Keratinocyte (primary cell): ENCODE measurements around the gene EPHB3. TPM values are rescaled to one million over a fixed set of nuclear protein-coding genes. Genes with fewer than 3 reads are reported as not detected.

Experiments
- DNase-seq: peaks from one replicate; pipeline ENCODE4 v3.0.0-alpha.2; 2011; ENCODE audit warnings: low read depth, missing footprints, low spot score
- FAIRE-seq: peaks from 2 replicates; lab custom pipeline; 2011; peaks lifted over from hg19 to GRCh38; lab: Jason Lieb, UNC
- H2AFZ ChIP-seq: 2 replicates; pipeline ENCODE4 v1.6.0; 2012; ENCODE audit warnings: low read length, control low read depth, inconsistent platforms; ENCODE audit not compliant: control insufficient read depth
- H3K27ac ChIP-seq: 2 replicates; pipeline ENCODE4 v1.5.1; 2011; ENCODE audit warnings: low read length; ENCODE audit not compliant: control insufficient read depth, insufficient read depth
- H3K27me3 ChIP-seq: 3 replicates; pipeline ENCODE4 v1.6.0; 2011; ENCODE audit warnings: low read length; ENCODE audit not compliant: control insufficient read depth, insufficient read depth; ENCODE audit errors: extremely low read depth
- H3K36me3 ChIP-seq, 2 experiments: 2 replicates in 1 of 2; 3 replicates in 1 of 2; pipeline ENCODE4 v1.5.1; 2011; ENCODE audit warnings: low read length in 2 of 2, mild to moderate bottlenecking in 1 of 2; ENCODE audit not compliant: control insufficient read depth in 2 of 2, insufficient read depth in 2 of 2; ENCODE audit errors: extremely low read depth in 1 of 2
- H3K4me1 ChIP-seq: 3 replicates; pipeline ENCODE4 v1.5.1; 2011; ENCODE audit warnings: low read length; ENCODE audit not compliant: control insufficient read depth, insufficient read depth; ENCODE audit errors: extremely low read depth
- H3K4me2 ChIP-seq: 3 replicates; pipeline ENCODE4 v1.6.0; 2011; ENCODE audit warnings: low read depth, low read length; ENCODE audit not compliant: control insufficient read depth, insufficient read depth; ENCODE audit errors: extremely low read depth
- H3K4me3 ChIP-seq, 3 experiments: fragments of 200-600 bp in 1 of 3; sonication (generic) in 1 of 3; 2 replicates in 2 of 3; 3 replicates in 1 of 3; pipeline ENCODE4 v1.5.1; 2011 to 2016; ENCODE audit warnings: low read length in 3 of 3, mild to moderate bottlenecking in 3 of 3, control low read depth in 2 of 3, inconsistent platforms in 1 of 3, low read depth in 1 of 3, mixed read lengths in 1 of 3, mixed run types in 1 of 3, moderate library complexity in 1 of 3; ENCODE audit not compliant: control insufficient read depth in 2 of 3, insufficient read depth in 2 of 3; ENCODE audit errors: extremely low read depth in 1 of 3
- H3K79me2 ChIP-seq: 2 replicates; pipeline ENCODE4 v1.6.0; 2012; ENCODE audit warnings: low read length; ENCODE audit not compliant: control insufficient read depth, insufficient read depth
- H3K9ac ChIP-seq: 3 replicates; pipeline ENCODE4 v1.6.0; 2011; ENCODE audit warnings: low read length; ENCODE audit not compliant: control insufficient read depth, insufficient read depth; ENCODE audit errors: extremely low read depth
- H3K9me1 ChIP-seq: 3 replicates; pipeline ENCODE4 v1.6.0; 2011; ENCODE audit warnings: low read length; ENCODE audit not compliant: control insufficient read depth, insufficient read depth; ENCODE audit errors: extremely low read depth
- H3K9me3 ChIP-seq: 2 replicates; pipeline ENCODE4 v1.5.1; 2012; ENCODE audit warnings: low read depth, low read length; ENCODE audit not compliant: control insufficient read depth
- H4K20me1 ChIP-seq: 3 replicates; pipeline ENCODE4 v1.6.0; 2011; ENCODE audit warnings: low read length; ENCODE audit not compliant: control insufficient read depth, insufficient read depth; ENCODE audit errors: extremely low read depth
- EZH2 ChIP-seq: IDR thresholded peaks from one replicate; pipeline ENCODE4 v1.6.1; 2012; ENCODE audit warnings: inconsistent platforms, mild to moderate bottlenecking, low read length, moderate library complexity
- dilution Hi-C: fragments of 300-500 bp; cut with MboI; formaldehyde crosslinking; loops from one replicate; pipeline ENCODE4 v1.7.0; 2020; ENCODE audit warnings: low sequenced_read_pairs; ENCODE audit not compliant: extremely low pct_ligation_motif_present
- polyA plus RNA-seq, 5 experiments: library from polyadenylated mRNA; depleted of rRNA in 3 of 5; stranded (reverse) in 3 of 5; stranded (forward) in 1 of 5; unstranded in 1 of 5; fragments of >200 nt; gene quantifications; 1 replicate in 1 of 5; 2 replicates in 3 of 5; 3 replicates in 1 of 5; pipeline versions ENCODE4 v1.2.1 to v1.2.3, GENCODE V29; 2011 to 2012; ENCODE audit warnings: missing spikeins in 2 of 5, low read depth in 1 of 5, low replicate concordance in 1 of 5
- TF ChIP-seq, protein P1 (sequence below), 3 experiments: IDR thresholded peaks in 1 of 3; conservative IDR thresholded peaks in 1 of 3; optimal IDR thresholded peaks in 1 of 3; 2 replicates in 2 of 3; 3 replicates in 1 of 3; pipeline versions ENCODE3 to v1.5.1; 2011; ENCODE audit warnings: low read length in 3 of 3, mild to moderate bottlenecking in 3 of 3, moderate library complexity in 2 of 3, control low read depth in 1 of 3, inconsistent platforms in 1 of 3; ENCODE audit not compliant: insufficient read depth in 2 of 3; ENCODE audit errors: extremely low read depth in 1 of 3

The EPHB3 gene
- polyA plus RNA-seq, 1 donor (not counting 4 experiments of a cell fraction or from before 2014, with no cell fraction given), result 2.2 TPM

GRCh38 chr3:184626923-184627322, 65.3 kb downstream of the EPHB3 start:
- Histone ChIP-seq H3K9me3 (no peaks in the 10 kb centered on the region), H3K27ac (no peak overlapping the region), H3K4me1 (no peaks in the 10 kb centered on the region), H3K9me1 (no peaks in the 10 kb centered on the region), H3K36me3 (no peaks in the 10 kb centered on the region), H3K4me2 (no peak overlapping the region), H4K20me1 (no peaks in the 10 kb centered on the region), H3K79me2 (no peaks in the 10 kb centered on the region), H3K27me3 (no peaks in the 10 kb centered on the region), H3K4me3 (no peak overlapping the region), H3K9ac (no peak overlapping the region), H2AFZ (no peak overlapping the region)
- DNase-seq (no peak), FAIRE-seq (no peak)
- TF ChIP-seq EZH2, result no peak
- TF ChIP-seq, protein P1, sequence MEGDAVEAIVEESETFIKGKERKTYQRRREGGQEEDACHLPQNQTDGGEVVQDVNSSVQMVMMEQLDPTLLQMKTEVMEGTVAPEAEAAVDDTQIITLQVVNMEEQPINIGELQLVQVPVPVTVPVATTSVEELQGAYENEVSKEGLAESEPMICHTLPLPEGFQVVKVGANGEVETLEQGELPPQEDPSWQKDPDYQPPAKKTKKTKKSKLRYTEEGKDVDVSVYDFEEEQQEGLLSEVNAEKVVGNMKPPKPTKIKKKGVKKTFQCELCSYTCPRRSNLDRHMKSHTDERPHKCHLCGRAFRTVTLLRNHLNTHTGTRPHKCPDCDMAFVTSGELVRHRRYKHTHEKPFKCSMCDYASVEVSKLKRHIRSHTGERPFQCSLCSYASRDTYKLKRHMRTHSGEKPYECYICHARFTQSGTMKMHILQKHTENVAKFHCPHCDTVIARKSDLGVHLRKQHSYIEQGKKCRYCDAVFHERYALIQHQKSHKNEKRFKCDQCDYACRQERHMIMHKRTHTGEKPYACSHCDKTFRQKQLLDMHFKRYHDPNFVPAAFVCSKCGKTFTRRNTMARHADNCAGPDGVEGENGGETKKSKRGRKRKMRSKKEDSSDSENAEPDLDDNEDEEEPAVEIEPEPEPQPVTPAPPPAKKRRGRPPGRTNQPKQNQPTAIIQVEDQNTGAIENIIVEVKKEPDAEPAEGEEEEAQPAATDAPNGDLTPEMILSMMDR (optimal IDR thresholded peaks at IDR 0.05 in 1 of 3, IDR thresholded peaks at IDR 0.05 in 1 of 3, conservative IDR thresholded peaks at IDR 0.05 in 1 of 3; ENCODE audit: extremely low read depth in 1 of 3, insufficient read depth in 2 of 3, low read length in 3 of 3), result no peak
- dilution Hi-C loops, result no loop called here

DNA sequence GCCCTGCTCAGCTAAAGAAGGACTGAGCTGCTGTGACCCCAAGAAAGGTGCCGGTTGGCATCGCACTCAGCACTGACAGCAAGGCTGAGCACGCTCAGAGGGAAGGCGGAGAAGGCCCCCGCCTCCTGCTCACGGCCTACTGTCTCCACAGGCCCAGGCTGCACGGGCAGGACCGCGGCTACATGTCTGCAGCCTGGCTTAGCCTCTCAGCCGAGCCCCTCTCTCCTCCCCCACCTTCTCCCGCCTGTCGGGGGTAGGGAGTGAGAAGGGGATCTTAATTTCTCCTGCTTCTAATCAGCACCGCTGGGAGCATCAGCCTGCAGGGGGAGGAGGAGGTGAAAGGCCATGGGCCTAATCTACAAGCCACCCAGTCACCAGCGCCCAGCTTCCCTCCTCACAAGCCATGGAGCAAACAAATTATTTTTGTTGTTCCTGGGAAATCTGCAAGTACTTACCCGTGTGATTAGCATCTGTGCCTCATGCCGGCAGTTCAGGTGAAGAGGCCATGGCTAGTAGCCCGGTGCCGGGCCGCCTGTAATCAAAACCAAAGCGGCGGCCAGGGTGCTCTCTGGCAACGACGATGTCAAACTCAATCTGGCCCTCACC, 68.1 kb downstream of the EPHB3 start:
- TF ChIP-seq, protein P1 (optimal IDR thresholded peaks at IDR 0.05 in 1 of 3, IDR thresholded peaks at IDR 0.05 in 1 of 3, conservative IDR thresholded peaks at IDR 0.05 in 1 of 3; ENCODE audit: extremely low read depth in 1 of 3, insufficient read depth in 2 of 3, low read length in 3 of 3), result no peak
- no peak for TF ChIP-seq EZH2
- H3K27ac ChIP-seq, result no peak overlapping the region
- dilution Hi-C loops, result no loop called here

More for the DNA sequence above, 68.1 kb downstream of the EPHB3 start:
- Histone ChIP-seq H3K36me3 (no peaks in the 10 kb centered on the region), H4K20me1 (no peaks in the 10 kb centered on the region), H3K9me3 (no peaks in the 10 kb centered on the region), H2AFZ (no peak overlapping the region), H3K4me3 (no peak overlapping the region), H3K4me2 (no peak overlapping the region), H3K9me1 (no peaks in the 10 kb centered on the region), H3K4me1 (peaks cover 3% of the 10 kb centered on the region), H3K9ac (no peak overlapping the region), H3K27me3 (no peaks in the 10 kb centered on the region), H3K79me2 (no peaks in the 10 kb centered on the region)
- no peak for FAIRE-seq
- DNase-seq, result no peak
